CD4-positive, alpha-beta memory T cell (primary cell): ENCODE data around the gene GET4. TPM values are rescaled to one million over a fixed set of nuclear protein-coding genes. Genes with fewer than 3 reads are reported as not detected.

ENCODE experiments used
- CTCF ChIA-PET: fragments of 350-600 bp; sonication (Branson Sonifier 250); formaldehyde crosslinking; loops from one replicate; lab custom pipeline; 2021; ENCODE audit warnings: inconsistent platforms; ENCODE audit not compliant: partially characterized antibody; lab: Charles Lee
- POLR2A ChIA-PET: fragments of 350-600 bp; sonication (Branson Sonifier 250); formaldehyde crosslinking; loops from one replicate; lab custom pipeline; 2021; ENCODE audit not compliant: partially characterized antibody; lab: Charles Lee
- DNase-seq, 5 donors: peaks; one replicate each; pipeline versions ENCODE4 v3.0.0 to v3.0.0-alpha.2; 2020 to 2022; ENCODE audit warnings: mixed read lengths in 1 of 5
- H3K27ac ChIP-seq: one replicate; pipeline ENCODE4 v1.7.0; 2013; ENCODE audit warnings: low read depth, low read length
- H3K27me3 ChIP-seq: 2 replicates; pipeline ENCODE4 v1.7.0; 2013; ENCODE audit warnings: mild to moderate bottlenecking, low read length, moderate library complexity; ENCODE audit not compliant: insufficient read depth
- H3K36me3 ChIP-seq: 2 replicates; pipeline ENCODE4 v1.7.0; 2013; ENCODE audit warnings: mild to moderate bottlenecking, low read length, moderate library complexity; ENCODE audit not compliant: insufficient read depth
- H3K4me1 ChIP-seq: 2 replicates; pipeline ENCODE4 v1.7.0; 2013; ENCODE audit warnings: mild to moderate bottlenecking, low read length, moderate library complexity; ENCODE audit not compliant: insufficient read depth
- H3K4me3 ChIP-seq, 2 donors: one replicate each; pipeline ENCODE4 v1.7.0; 2013; ENCODE audit warnings: low read length in 2 of 2, mild to moderate bottlenecking in 1 of 2
- H3K9me3 ChIP-seq, 2 donors: one replicate each; pipeline ENCODE4 v1.7.0; 2013; ENCODE audit warnings: low read length in 2 of 2, control low read depth in 1 of 2; ENCODE audit not compliant: control insufficient read depth in 1 of 2
- H3K27ac Mint-ChIP-seq, 7 donors: one replicate each; pipeline ENCODE4 v1.8.0; 2020 to 2021; ENCODE audit warnings: mixed read lengths in 7 of 7, mild to moderate bottlenecking in 6 of 7, inconsistent platforms in 3 of 7, moderate library complexity in 3 of 7
- H3K27me3 Mint-ChIP-seq, 2 donors: one replicate each; pipeline ENCODE4 v1.8.0; 2020 to 2021; ENCODE audit warnings: mixed read lengths in 2 of 2
- H3K36me3 Mint-ChIP-seq, 2 donors: one replicate each; pipeline ENCODE4 v1.8.0; 2020 to 2021; ENCODE audit warnings: mixed read lengths in 2 of 2, inconsistent platforms in 1 of 2, mild to moderate bottlenecking in 1 of 2
- H3K4me1 Mint-ChIP-seq, 4 donors: one replicate each; pipeline ENCODE4 v1.8.0; 2020 to 2021; ENCODE audit warnings: mixed read lengths in 4 of 4, mild to moderate bottlenecking in 1 of 4
- H3K4me3 Mint-ChIP-seq, 8 donors: one replicate each; pipeline ENCODE4 v1.8.0; 2020 to 2021; ENCODE audit warnings: mixed read lengths in 8 of 8, mild to moderate bottlenecking in 7 of 8, moderate library complexity in 6 of 8, inconsistent platforms in 3 of 8
- H3K9me3 Mint-ChIP-seq, 8 donors: one replicate each; pipeline ENCODE4 v1.8.0; 2020 to 2021; ENCODE audit warnings: mixed read lengths in 8 of 8, mild to moderate bottlenecking in 5 of 8, inconsistent platforms in 3 of 8, moderate library complexity in 1 of 8
- intact Hi-C: fragments of 100-400 bp; cut with micrococcal nuclease; formaldehyde crosslinking; loops from one replicate; pipeline ENCODE4 v1.15.1; 2023
- polyA plus RNA-seq, 2 donors: library from polyadenylated mRNA; unstranded; fragments of 300-500 nt; fragmentation: Illumina TruSeq; gene quantifications; one replicate each; pipeline ENCODE4 v1.2.3, GENCODE V29; 2021
- total RNA-seq, 2 experiments: library from RNA; stranded (reverse); gene quantifications; one replicate each; pipeline ENCODE4 v1.2.3, GENCODE V29; 2021

The GET4 gene
- total and polyA plus RNA-seq, 4 experiments from 2014 or later = 22.0 to 51.6 (median 38.1) TPM

- Histone ChIP-seq H3K36me3 (peaks cover 9% of the 10 kb centered on the region), H3K27me3 (no peaks in the 10 kb centered on the region), H3K4me3 (no peak overlapping the region), H3K4me1 (peaks cover 40% of the 10 kb centered on the region), H3K27ac (no peak overlapping the region), H3K9me3 (no peaks in the 10 kb centered on the region)
- ChIA-PET CTCF (interaction anchor here (1.0 to 1.9 kb wide), 5 partner anchors 37 to 238 kb away, joined by 3 to 5 read pairs (median 3); no protein-coding TSS in a partner anchor), POLR2A (interaction anchor here (1.0 to 3.2 kb wide), 7 partner anchors 43 to 553 kb away, joined by 4 to 18 read pairs (median 7); partner anchors contain the start of genes COX19 and SUN1)
- Mint-ChIP-seq H3K36me3 (peaks cover 8 to 38% of the 10 kb centered on the region in 2 donors), H3K27me3 (no peaks in the 10 kb centered on the region), H3K9me3 (no peaks in the 10 kb centered on the region), H3K4me1 (peaks cover 19 to 35% (median 27%) of the 10 kb centered on the region in 4 donors), H3K4me3 (peak overlapping the region in 2 of 8 donors; percentile 26 to 35), H3K27ac (peak overlapping the region in 3 of 7 donors; percentile 42 to 64 (median 55))
- intact Hi-C loops = loop anchor here (5.0 kb wide), 1 partner anchor 148 kb away; the partner anchor contains the start of genes DNAAF5 and PRKAR1B
- no peak for DNase-seq
Measured at GRCh38 chr7:875051-875450, 1.3 kb upstream of the GET4 start.

- Mint-ChIP-seq H3K4me1 (peaks cover 19 to 39% (median 30%) of the 10 kb centered on the region in 4 donors), H3K27ac (peak overlapping the region in 5 of 7 donors; percentile 30 to 65 (median 55)), H3K36me3 (peaks cover 7 to 36% of the 10 kb centered on the region in 2 donors), H3K4me3 (peak overlapping the region in 3 of 8 donors; percentile 26 to 49 (median 36)), H3K27me3 (no peaks in the 10 kb centered on the region), H3K9me3 (no peaks in the 10 kb centered on the region)
- peak overlapping the region in 1 of 2 donors; percentile 35 for H3K4me3 ChIP-seq
- intact Hi-C loops = loop anchor here (1.0 to 5.0 kb wide), 6 partner anchors 48 to 271 kb away; partner anchors contain the start of genes COX19, DNAAF5 and PRKAR1B
- CTCF ChIA-PET = interaction anchor here (1.0 to 1.9 kb wide), 5 partner anchors 37 to 239 kb away, joined by 3 to 5 read pairs (median 3); no protein-coding TSS in a partner anchor
- POLR2A ChIA-PET = interaction anchor here (0.6 to 3.2 kb wide), 9 partner anchors 44 to 554 kb away, joined by 3 to 18 read pairs (median 5); partner anchors contain the start of genes COX19 and SUN1
- no peaks in the 10 kb centered on the region for H3K27me3 ChIP-seq
- DNase-seq = no peak
- H3K36me3 ChIP-seq = peaks cover 9% of the 10 kb centered on the region
- H3K27ac ChIP-seq = peak overlapping the region; percentile 44
- peaks cover 45% of the 10 kb centered on the region for H3K4me1 ChIP-seq
- no peaks in the 10 kb centered on the region for H3K9me3 ChIP-seq
Measured at GRCh38 chr7:875476-876076, 778 bp upstream of the GET4 start.

- no peaks in the 10 kb centered on the region for H3K9me3 ChIP-seq
- Mint-ChIP-seq H3K4me1 (peaks cover 19 to 46% (median 35%) of the 10 kb centered on the region in 4 donors), H3K36me3 (peaks cover 8 to 31% of the 10 kb centered on the region in 2 donors), H3K27me3 (no peaks in the 10 kb centered on the region), H3K9me3 (no peaks in the 10 kb centered on the region), H3K4me3 (peak overlapping the region; percentile 87 to 96 (median 91)), H3K27ac (peak overlapping the region; percentile 83 to 96 (median 94))
- POLR2A ChIA-PET = interaction anchor here (0.7 to 3.2 kb wide), 9 partner anchors 11 to 525 kb away, joined by 3 to 18 read pairs (median 5); partner anchors contain the start of genes COX19 and SUN1
- H3K27me3 ChIP-seq = no peaks in the 10 kb centered on the region
- peak in 1 of 5 donors; percentile 59 for DNase-seq
- H3K4me3 ChIP-seq = peak overlapping the region; percentile 11 to 68
- H3K27ac ChIP-seq = peak overlapping the region; percentile 84
- H3K4me1 ChIP-seq = peaks cover 48% of the 10 kb centered on the region
- peaks cover 7% of the 10 kb centered on the region for H3K36me3 ChIP-seq
- intact Hi-C loops = loop anchor here (1.0 to 5.0 kb wide), 6 partner anchors 46 to 272 kb away; partner anchors contain the start of genes COX19, DNAAF5 and PRKAR1B
- CTCF ChIA-PET = no interaction called here
Measured at GRCh38 chr7:876972-877311, 588 bp downstream of the GET4 start.

GRCh38 chr7:877312-878232 is 1.2 kb downstream of the GET4 start:
- Histone ChIP-seq H3K4me3 (peak overlapping the region; percentile 38 to 68), H3K36me3 (peaks cover under 1% of the 10 kb centered on the region), H3K4me1 (peaks cover 48% of the 10 kb centered on the region), H3K9me3 (no peaks in the 10 kb centered on the region), H3K27me3 (no peaks in the 10 kb centered on the region), H3K27ac (peak overlapping the region; percentile 84)
- peaks cover 21 to 49% (median 37%) of the 10 kb centered on the region in 4 donors for H3K4me1 Mint-ChIP-seq
- no peaks in the 10 kb centered on the region for H3K27me3 Mint-ChIP-seq
- peaks cover 10 to 27% of the 10 kb centered on the region in 2 donors for H3K36me3 Mint-ChIP-seq
- no peak for DNase-seq
- POLR2A ChIA-PET = interaction anchor here (0.7 to 3.2 kb wide), 9 partner anchors 10 to 525 kb away, joined by 3 to 18 read pairs (median 5); partner anchors contain the start of genes COX19 and SUN1
- peak overlapping the region; percentile 83 to 96 (median 94) for H3K27ac Mint-ChIP-seq
- intact Hi-C loops = loop anchor here (2.0 to 5.0 kb wide), 2 partner anchors 150 to 273 kb away; partner anchors contain the start of genes DNAAF5 and PRKAR1B
- H3K9me3 Mint-ChIP-seq = no peaks in the 10 kb centered on the region
- peak overlapping the region; percentile 87 to 96 (median 91) for H3K4me3 Mint-ChIP-seq
- CTCF ChIA-PET = no interaction called here

GRCh38 chr7:879093-879492 is 2.7 kb downstream of the GET4 start:
- ChIA-PET CTCF (no interaction called here), POLR2A (interaction anchor here (0.6 to 1.2 kb wide), 2 partner anchors 20 to 95 kb away, joined by 3 to 5 read pairs; no protein-coding TSS in a partner anchor)
- Histone ChIP-seq H3K4me3 (no peak overlapping the region), H3K4me1 (peaks cover 44% of the 10 kb centered on the region), H3K36me3 (no peaks in the 10 kb centered on the region), H3K27ac (no peak overlapping the region), H3K9me3 (no peaks in the 10 kb centered on the region), H3K27me3 (no peaks in the 10 kb centered on the region)
- Mint-ChIP-seq H3K9me3 (no peaks in the 10 kb centered on the region), H3K27ac (peak overlapping the region in 4 of 7 donors; percentile 18 to 94 (median 46)), H3K4me1 (peaks cover 15 to 45% (median 31%) of the 10 kb centered on the region in 4 donors), H3K36me3 (peaks cover 5 to 16% of the 10 kb centered on the region in 2 donors), H3K4me3 (peak overlapping the region; percentile 29 to 74 (median 58)), H3K27me3 (no peaks in the 10 kb centered on the region)
- intact Hi-C loops = loop anchor here (5.0 kb wide), 1 partner anchor 152 kb away; the partner anchor contains the start of genes DNAAF5 and PRKAR1B
- DNase-seq = no peak

- CTCF ChIA-PET = no interaction called here
- H3K4me3 ChIP-seq = no peak overlapping the region
- no peak overlapping the region for H3K27ac ChIP-seq
- peak overlapping the region in 2 of 7 donors; percentile 30 to 94 for H3K27ac Mint-ChIP-seq
- peaks cover 17 to 49% (median 34%) of the 10 kb centered on the region in 4 donors for H3K4me1 Mint-ChIP-seq
- peaks cover 5 to 16% of the 10 kb centered on the region in 2 donors for H3K36me3 Mint-ChIP-seq
- DNase-seq = no peak
- POLR2A ChIA-PET = interaction anchor here (0.6 to 1.2 kb wide), 2 partner anchors 19 to 94 kb away, joined by 3 to 5 read pairs; no protein-coding TSS in a partner anchor
- H3K9me3 Mint-ChIP-seq = no peaks in the 10 kb centered on the region
- H3K27me3 ChIP-seq = no peaks in the 10 kb centered on the region
- H3K4me3 Mint-ChIP-seq = peak overlapping the region in 2 of 8 donors; percentile 55 to 74
- no peaks in the 10 kb centered on the region for H3K9me3 ChIP-seq
- no peaks in the 10 kb centered on the region for H3K36me3 ChIP-seq
- H3K27me3 Mint-ChIP-seq = no peaks in the 10 kb centered on the region
- intact Hi-C loops = loop anchor here (5.0 kb wide), 1 partner anchor 152 kb away; the partner anchor contains the start of genes DNAAF5 and PRKAR1B
- H3K4me1 ChIP-seq = peaks cover 42% of the 10 kb centered on the region
Measured at GRCh38 chr7:879706-880105, 3.4 kb downstream of the GET4 start.
